ENCODE data around the gene PSPC1.

DNA sequence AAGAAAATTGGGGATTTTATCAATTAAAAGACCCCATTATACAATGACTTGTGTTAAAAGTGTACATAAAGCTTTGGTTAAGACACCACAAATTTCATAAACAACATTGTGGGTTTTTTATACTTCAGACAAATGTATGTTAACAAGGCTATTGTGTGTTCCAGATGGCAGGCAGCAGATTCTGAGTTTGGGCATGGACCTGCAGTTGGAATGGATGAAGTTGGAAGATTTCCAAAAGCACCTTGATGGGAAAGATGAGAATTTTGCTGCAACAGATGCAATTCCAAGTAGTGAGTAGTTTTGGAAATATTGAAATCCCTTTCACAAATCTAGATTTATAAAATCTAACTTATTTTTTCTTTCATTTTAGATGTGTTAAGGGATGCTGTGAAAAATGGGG, 123.9 kb downstream of the PSPC1 start:
- TF ChIP-seq CTCF (IDR thresholded peaks at IDR 0.05; ENCODE audit: insufficient read depth, low read length, poor library complexity, severe bottlenecking) (no peak), EZH2phosphoT487 (conservative IDR thresholded peaks at IDR 0.05; ENCODE audit: low read length) (no peak)
